PC-3 (cell line): ENCODE data around the gene SFTPB. TPM values are rescaled to one million over a fixed set of nuclear protein-coding genes. Genes with fewer than 3 reads are reported as not detected.

Experiments used
- ATAC-seq: fragments of 200-7000 bp; cut with Tn5 transposase; 2 replicates; pipeline ENCODE4 v1.9.1; 2020; ENCODE audit warnings: mild to moderate bottlenecking, moderate library complexity
- BruUV-seq: library from RNA; stranded (reverse); fragments of 400-500 nt; replicated peaks from 2 replicates; lab custom pipeline; 2021; lab: Mats Ljungman, UMichigan
- CTCF ChIA-PET: fragments of 300-600 bp; sonication (Branson Sonifier 250); formaldehyde crosslinking; loops from one replicate; lab custom pipeline; 2022; ENCODE audit warnings: antibody characterized with exemption; lab: Charles Lee
- POLR2A ChIA-PET: fragments of 300-600 bp; sonication (Branson Sonifier 250); formaldehyde crosslinking; loops from one replicate; lab custom pipeline; 2022; ENCODE audit warnings: antibody characterized with exemption; ENCODE audit not compliant: unreplicated experiment; lab: Charles Lee
- DNase-seq: peaks from one replicate; pipeline ENCODE4 v3.0.0-alpha.2; 2015
- H2AFZ ChIP-seq: fragments of 300-600 bp; sonication (generic); 2 replicates; pipeline ENCODE4 v1.6.0; 2016; ENCODE audit warnings: antibody characterized with exemption, low read length
- H3F3A ChIP-seq: fragments of 300-600 bp; sonication (generic); one replicate; pipeline ENCODE4 v1.6.0; 2017; ENCODE audit warnings: antibody characterized with exemption, low read length, control low read depth, mild to moderate bottlenecking; ENCODE audit not compliant: unreplicated experiment
- H3K27ac ChIP-seq: fragments of 300-600 bp; sonication (generic); 2 replicates; pipeline ENCODE4 v1.5.1; 2016; ENCODE audit warnings: mild to moderate bottlenecking, low read length
- H3K27me3 ChIP-seq: fragments of 300-600 bp; sonication (generic); 2 replicates; pipeline ENCODE4 v1.6.1; 2016; ENCODE audit warnings: low read length, mixed read lengths
- H3K36me3 ChIP-seq: fragments of 300-600 bp; sonication (generic); 2 replicates; pipeline ENCODE4 v1.6.1; 2016; ENCODE audit warnings: low read depth, mixed run types, low read length, mixed read lengths
- H3K4me1 ChIP-seq: fragments of 300-600 bp; sonication (generic); 2 replicates; pipeline ENCODE4 v1.5.1; 2016; ENCODE audit warnings: low read length; ENCODE audit not compliant: insufficient read depth
- H3K4me2 ChIP-seq: fragments of 300-600 bp; sonication (generic); 2 replicates; pipeline ENCODE4 v1.6.0; 2016; ENCODE audit warnings: low read length
- H3K4me3 ChIP-seq: fragments of 300-600 bp; sonication (generic); 2 replicates; pipeline ENCODE4 v1.5.1; 2016; ENCODE audit warnings: mild to moderate bottlenecking, low read length, mixed read lengths
- H3K79me2 ChIP-seq: fragments of 300-600 bp; sonication (generic); 2 replicates; pipeline ENCODE4 v1.6.1; 2017; ENCODE audit warnings: low read length, mixed read lengths
- H3K9ac ChIP-seq: fragments of 300-600 bp; sonication (generic); 2 replicates; pipeline ENCODE4 v1.6.0; 2016; ENCODE audit warnings: mild to moderate bottlenecking, low read length
- H3K9me2 ChIP-seq: fragments of 300-600 bp; sonication (generic); replicated peaks from 2 replicates; pipeline ENCODE4 v1.6.1; 2016; ENCODE audit warnings: mixed run types, low read length, mixed read lengths
- H3K9me3 ChIP-seq: fragments of 300-600 bp; sonication (generic); 2 replicates; pipeline ENCODE4 v1.6.1; 2016; ENCODE audit warnings: low read length, mixed read lengths
- H4K20me1 ChIP-seq: fragments of 300-600 bp; sonication (generic); 2 replicates; pipeline ENCODE4 v1.6.1; 2016; ENCODE audit warnings: low read length, mixed read lengths
- EZH2 ChIP-seq: fragments of 300-600 bp; sonication (generic); IDR thresholded peaks from one replicate; pipeline ENCODE4 v1.6.1; 2017; ENCODE audit warnings: antibody characterized with exemption, mild to moderate bottlenecking, low read length; ENCODE audit not compliant: unreplicated experiment
- EZH2phosphoT487 ChIP-seq: fragments of 300-600 bp; sonication (generic); IDR thresholded peaks from 2 replicates; pipeline ENCODE4 v1.6.1; 2018; ENCODE audit warnings: mild to moderate bottlenecking, antibody characterized with exemption, low read length, borderline replicate concordance
- intact Hi-C: fragments of 100-400 bp; cut with micrococcal nuclease; formaldehyde crosslinking; loops from 2 replicates; pipeline ENCODE4 v1.9.0; 2023
- total RNA-seq: library from RNA; depleted of rRNA; stranded (reverse); fragments of >200 nt; gene quantifications from 2 replicates; pipeline ENCODE4 v1.2.3, GENCODE V29; 2014
- TF ChIP-seq, protein P1 (sequence below): fragments of 300-600 bp; sonication (generic); conservative IDR thresholded peaks from 2 replicates; pipeline ENCODE4 v1.5.1; 2017; ENCODE audit warnings: antibody characterized with exemption, low read depth, mild to moderate bottlenecking, low read length

Gene SFTPB
- total RNA-seq, 1 experiment from 2014 or later: not detected

DNA sequence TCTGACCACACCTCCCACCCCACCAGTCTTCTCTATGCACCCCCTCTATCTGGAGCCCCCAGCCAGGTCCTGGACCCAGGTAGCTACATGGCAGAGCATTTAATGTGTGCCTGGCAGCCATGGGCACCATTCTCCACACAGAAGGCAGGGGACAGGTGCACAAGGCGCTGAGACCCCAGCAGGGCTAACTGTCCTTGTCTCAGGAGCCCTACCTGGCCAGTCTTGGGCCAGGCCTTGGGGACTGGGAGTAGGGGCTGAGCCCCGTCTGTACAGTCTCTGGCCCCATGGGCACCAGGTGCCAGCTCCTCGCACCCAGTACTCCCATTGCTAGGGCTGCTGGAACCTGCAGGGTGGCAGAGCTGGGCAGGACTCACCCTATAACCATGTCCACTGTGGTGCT is 29.1 kb upstream of the SFTPB start:
- Histone ChIP-seq H3F3A (no peaks in the 10 kb centered on the region), H2AFZ (no peak overlapping the region), H3K27ac (no peak overlapping the region), H3K9me3 (no peaks in the 10 kb centered on the region), H3K79me2 (no peaks in the 10 kb centered on the region), H3K36me3 (no peaks in the 10 kb centered on the region), H3K4me2 (no peak overlapping the region), H3K27me3 (no peaks in the 10 kb centered on the region), H3K9ac (no peak overlapping the region), H3K9me2 (no peaks in the 10 kb centered on the region), H3K4me1 (peaks cover 12% of the 10 kb centered on the region), H4K20me1 (no peaks in the 10 kb centered on the region), H3K4me3 (no peak overlapping the region)
- CTCF ChIA-PET: no interaction called here
- POLR2A ChIA-PET: no interaction called here
- DNase-seq: no peak
- ATAC-seq: no peak
- no peak for TF ChIP-seq EZH2phosphoT487
- TF ChIP-seq, protein P1, sequence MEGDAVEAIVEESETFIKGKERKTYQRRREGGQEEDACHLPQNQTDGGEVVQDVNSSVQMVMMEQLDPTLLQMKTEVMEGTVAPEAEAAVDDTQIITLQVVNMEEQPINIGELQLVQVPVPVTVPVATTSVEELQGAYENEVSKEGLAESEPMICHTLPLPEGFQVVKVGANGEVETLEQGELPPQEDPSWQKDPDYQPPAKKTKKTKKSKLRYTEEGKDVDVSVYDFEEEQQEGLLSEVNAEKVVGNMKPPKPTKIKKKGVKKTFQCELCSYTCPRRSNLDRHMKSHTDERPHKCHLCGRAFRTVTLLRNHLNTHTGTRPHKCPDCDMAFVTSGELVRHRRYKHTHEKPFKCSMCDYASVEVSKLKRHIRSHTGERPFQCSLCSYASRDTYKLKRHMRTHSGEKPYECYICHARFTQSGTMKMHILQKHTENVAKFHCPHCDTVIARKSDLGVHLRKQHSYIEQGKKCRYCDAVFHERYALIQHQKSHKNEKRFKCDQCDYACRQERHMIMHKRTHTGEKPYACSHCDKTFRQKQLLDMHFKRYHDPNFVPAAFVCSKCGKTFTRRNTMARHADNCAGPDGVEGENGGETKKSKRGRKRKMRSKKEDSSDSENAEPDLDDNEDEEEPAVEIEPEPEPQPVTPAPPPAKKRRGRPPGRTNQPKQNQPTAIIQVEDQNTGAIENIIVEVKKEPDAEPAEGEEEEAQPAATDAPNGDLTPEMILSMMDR: no peak
- no peak for TF ChIP-seq EZH2
- intact Hi-C loops: no loop called here
- BruUV-seq: no TSS peak

DNA sequence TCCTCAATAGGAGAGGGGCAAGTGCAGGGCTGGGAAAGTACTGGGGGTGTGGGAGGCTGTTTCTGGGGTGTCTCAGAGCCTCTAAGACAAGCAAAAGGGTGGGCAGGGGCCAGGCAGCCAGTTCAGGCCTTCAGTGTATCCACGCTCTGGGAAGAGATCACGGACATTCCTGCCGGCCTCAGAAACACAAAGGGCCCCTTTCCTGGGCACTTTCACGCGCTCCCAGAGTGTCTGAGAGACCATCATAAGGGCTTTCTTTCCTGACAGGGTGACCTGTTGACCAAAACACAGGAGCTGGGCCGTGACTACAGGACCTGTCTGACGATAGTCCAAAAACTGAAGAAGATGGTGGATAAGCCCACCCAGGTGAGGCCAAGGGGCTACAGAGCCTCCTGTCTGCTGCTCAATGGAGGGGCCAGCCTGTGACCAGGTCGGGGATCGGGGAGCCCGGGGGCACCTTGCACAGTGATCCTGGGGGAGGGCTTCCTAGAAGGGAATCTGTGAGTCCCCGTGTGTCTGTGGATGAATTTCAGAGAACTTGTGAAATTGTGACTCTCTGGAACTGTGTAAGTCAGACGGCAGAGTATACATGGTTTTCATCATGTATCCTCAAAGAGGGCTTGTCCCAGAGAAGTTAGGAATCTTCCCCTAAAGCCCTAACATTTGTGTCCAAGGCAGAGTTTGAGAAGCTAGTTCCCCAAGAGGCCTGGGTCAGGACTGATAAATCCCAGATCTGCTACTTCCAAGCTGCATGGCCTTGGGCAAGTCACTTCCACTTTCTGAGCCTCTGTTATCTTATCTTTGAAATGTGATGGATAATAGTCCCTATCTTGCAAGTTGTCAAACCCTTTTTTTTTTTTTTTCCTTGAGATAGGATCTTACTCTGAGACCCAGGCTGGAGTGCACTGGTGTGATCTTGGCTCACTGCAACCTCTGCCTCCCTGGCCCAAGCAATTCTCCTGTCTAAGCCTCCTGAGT is 28.0 kb upstream of the SFTPB start:
- H3F3A ChIP-seq: no peaks in the 10 kb centered on the region
- H3K4me3 ChIP-seq: no peak overlapping the region
- H3K4me2 ChIP-seq: no peak overlapping the region
- no peak overlapping the region for H2AFZ ChIP-seq
- no peaks in the 10 kb centered on the region for H3K79me2 ChIP-seq
- no TSS peak for BruUV-seq
- no peaks in the 10 kb centered on the region for H4K20me1 ChIP-seq
- CTCF ChIA-PET: no interaction called here
- DNase-seq (no peak), ATAC-seq (no peak)
- peaks cover 1% of the 10 kb centered on the region; the same call in 1 of the 2 replicates for H3K4me1 ChIP-seq
- no peaks in the 10 kb centered on the region for H3K36me3 ChIP-seq
- intact Hi-C loops: no loop called here
- H3K27ac ChIP-seq: no peak overlapping the region
- H3K9me3 ChIP-seq: no peaks in the 10 kb centered on the region
- H3K9me2 ChIP-seq: no peaks in the 10 kb centered on the region
- POLR2A ChIA-PET: no interaction called here
- no peaks in the 10 kb centered on the region for H3K27me3 ChIP-seq
- H3K9ac ChIP-seq: no peak overlapping the region
- TF ChIP-seq EZH2 (no peak), EZH2phosphoT487 (no peak)
- TF ChIP-seq, protein P1: no peak

GRCh38 chr2:85695121-85695520 is 27.1 kb upstream of the SFTPB start:
- no peak overlapping the region for H3K4me3 ChIP-seq
- no peaks in the 10 kb centered on the region for H3K4me1 ChIP-seq
- ATAC-seq (no peak), DNase-seq (no peak)
- TF ChIP-seq, protein P1: no peak
- no peak for TF ChIP-seq EZH2phosphoT487
- TF ChIP-seq EZH2: no peak
- no peaks in the 10 kb centered on the region for H3F3A ChIP-seq
- no peak overlapping the region for H3K9ac ChIP-seq
- H3K79me2 ChIP-seq: no peaks in the 10 kb centered on the region
- no peaks in the 10 kb centered on the region for H3K9me2 ChIP-seq
- H3K36me3 ChIP-seq: no peaks in the 10 kb centered on the region
- POLR2A ChIA-PET: no interaction called here
- intact Hi-C loops: no loop called here
- no peak overlapping the region for H3K27ac ChIP-seq
- CTCF ChIA-PET: no interaction called here
- no peak overlapping the region for H2AFZ ChIP-seq
- no peaks in the 10 kb centered on the region for H3K9me3 ChIP-seq
- BruUV-seq: no TSS peak
- H4K20me1 ChIP-seq: no peaks in the 10 kb centered on the region
- H3K27me3 ChIP-seq: no peaks in the 10 kb centered on the region
- H3K4me2 ChIP-seq: no peak overlapping the region
